Mononuclear cell (primary cell): Measurements from ENCODE around the gene LIMD2. TPM values are rescaled to one million over a fixed set of nuclear protein-coding genes. Genes with fewer than 3 reads are reported as not detected.

Source experiments
- H3K27me3 ChIP-seq: 2 replicates; pipeline ENCODE4 v1.6.0; 2011; ENCODE audit warnings: low read length, control low read depth; ENCODE audit not compliant: insufficient read depth
- H3K4me1 ChIP-seq: 2 replicates; pipeline ENCODE4 v1.5.1; 2011; ENCODE audit warnings: mild to moderate bottlenecking, low read length, control low read depth; ENCODE audit not compliant: insufficient read depth
- H3K4me3 ChIP-seq: 2 replicates; pipeline ENCODE4 v1.5.1; 2011; ENCODE audit warnings: mild to moderate bottlenecking, low read length, moderate library complexity
- H3K9me3 ChIP-seq: 2 replicates; pipeline ENCODE4 v1.5.1; 2011; ENCODE audit warnings: low read depth, mild to moderate bottlenecking, control low read depth, low read length
- total RNA-seq: library from RNA; depleted of rRNA; stranded (reverse); fragments of >200 nt; gene quantifications from one replicate; pipeline ENCODE4 v1.2.3, GENCODE V29; 2012

Gene LIMD2
- total RNA-seq, 1 donor, result 274 TPM

DNA sequence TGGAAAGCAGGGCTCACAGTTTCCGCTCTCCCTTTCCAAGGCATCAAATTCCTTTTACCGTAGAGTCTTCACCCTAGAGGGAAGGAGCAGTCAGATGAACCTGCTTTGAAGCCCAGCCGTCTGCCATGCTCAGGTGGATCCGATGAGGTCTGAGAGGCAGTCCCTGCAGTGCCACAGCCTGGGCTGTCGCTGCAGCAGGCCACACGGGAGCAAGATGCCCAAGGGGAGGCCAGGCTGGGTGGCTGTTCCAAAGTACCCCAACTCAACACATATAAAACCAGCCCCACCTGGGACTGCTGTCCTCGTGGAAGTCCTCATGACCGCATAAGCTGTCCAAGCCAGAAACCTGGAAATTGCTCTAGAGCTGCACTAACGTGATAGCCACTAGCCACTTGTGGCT is 4.9 kb upstream of the LIMD2 start:
- no peaks in the 10 kb centered on the region for H3K9me3 ChIP-seq
- H3K4me1 ChIP-seq, result peaks cover 84% of the 10 kb centered on the region
- H3K27me3 ChIP-seq, result no peaks in the 10 kb centered on the region
- H3K4me3 ChIP-seq, result no peak overlapping the region

DNA sequence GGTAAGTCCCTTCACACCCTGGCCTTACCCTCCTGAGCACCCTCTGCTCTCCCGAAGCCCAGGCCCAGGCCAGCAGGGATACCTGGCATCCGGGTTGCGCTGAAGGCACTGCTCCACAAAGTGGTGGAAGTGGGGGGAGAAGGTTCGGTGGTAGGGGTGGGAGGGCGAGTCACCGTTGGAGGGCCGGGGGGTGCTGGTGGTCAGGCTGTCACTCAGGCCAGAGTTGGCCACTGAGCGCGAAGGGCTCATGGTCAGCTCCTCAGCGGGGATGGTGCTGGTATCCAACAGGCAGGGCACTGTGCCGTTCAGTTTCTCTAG is 4.3 kb upstream of the LIMD2 start:
- H3K4me3 ChIP-seq, result no peak overlapping the region
- no peaks in the 10 kb centered on the region for H3K27me3 ChIP-seq
- no peaks in the 10 kb centered on the region for H3K9me3 ChIP-seq
- peaks cover 80% of the 10 kb centered on the region for H3K4me1 ChIP-seq

GRCh38 chr17:63703556-63704258 is 3.8 kb upstream of the LIMD2 start:
- no peak overlapping the region for H3K4me3 ChIP-seq
- peaks cover 75% of the 10 kb centered on the region for H3K4me1 ChIP-seq
- H3K27me3 ChIP-seq, result no peaks in the 10 kb centered on the region
- no peaks in the 10 kb centered on the region for H3K9me3 ChIP-seq

GRCh38 chr17:63703029-63703428 is 3.1 kb upstream of the LIMD2 start:
- H3K9me3 ChIP-seq, result no peaks in the 10 kb centered on the region
- H3K27me3 ChIP-seq, result no peaks in the 10 kb centered on the region
- peaks cover 73% of the 10 kb centered on the region for H3K4me1 ChIP-seq
- peak overlapping the region; percentile 66 for H3K4me3 ChIP-seq

- Histone ChIP-seq H3K27me3 (no peaks in the 10 kb centered on the region), H3K9me3 (no peaks in the 10 kb centered on the region), H3K4me3 (peak overlapping the region; percentile 66), H3K4me1 (peaks cover 73% of the 10 kb centered on the region)
Measured at GRCh38 chr17:63702721-63703015, 2.7 kb upstream of the LIMD2 start.

- Histone ChIP-seq H3K4me1 (peaks cover 73% of the 10 kb centered on the region), H3K27me3 (no peaks in the 10 kb centered on the region), H3K9me3 (no peaks in the 10 kb centered on the region), H3K4me3 (peak overlapping the region; percentile 96)
Measured at GRCh38 chr17:63701868-63702720, 2.2 kb upstream of the LIMD2 start.

- peaks cover 73% of the 10 kb centered on the region for H3K4me1 ChIP-seq
- no peaks in the 10 kb centered on the region for H3K27me3 ChIP-seq
- no peaks in the 10 kb centered on the region for H3K9me3 ChIP-seq
- peak overlapping the region; percentile 96 for H3K4me3 ChIP-seq
Measured at GRCh38 chr17:63701456-63701820, 1.5 kb upstream of the LIMD2 start.

GRCh38 chr17:63700528-63701455 is 867 bp upstream of the LIMD2 start:
- Histone ChIP-seq H3K9me3 (no peaks in the 10 kb centered on the region), H3K27me3 (no peaks in the 10 kb centered on the region), H3K4me3 (peak overlapping the region; percentile 96), H3K4me1 (peaks cover 73% of the 10 kb centered on the region)

GRCh38 chr17:63698886-63699637 is 863 bp downstream of the LIMD2 start:
- Histone ChIP-seq H3K4me1 (peaks cover 76% of the 10 kb centered on the region), H3K9me3 (no peaks in the 10 kb centered on the region), H3K4me3 (peak overlapping the region; percentile 96), H3K27me3 (no peaks in the 10 kb centered on the region)

DNA sequence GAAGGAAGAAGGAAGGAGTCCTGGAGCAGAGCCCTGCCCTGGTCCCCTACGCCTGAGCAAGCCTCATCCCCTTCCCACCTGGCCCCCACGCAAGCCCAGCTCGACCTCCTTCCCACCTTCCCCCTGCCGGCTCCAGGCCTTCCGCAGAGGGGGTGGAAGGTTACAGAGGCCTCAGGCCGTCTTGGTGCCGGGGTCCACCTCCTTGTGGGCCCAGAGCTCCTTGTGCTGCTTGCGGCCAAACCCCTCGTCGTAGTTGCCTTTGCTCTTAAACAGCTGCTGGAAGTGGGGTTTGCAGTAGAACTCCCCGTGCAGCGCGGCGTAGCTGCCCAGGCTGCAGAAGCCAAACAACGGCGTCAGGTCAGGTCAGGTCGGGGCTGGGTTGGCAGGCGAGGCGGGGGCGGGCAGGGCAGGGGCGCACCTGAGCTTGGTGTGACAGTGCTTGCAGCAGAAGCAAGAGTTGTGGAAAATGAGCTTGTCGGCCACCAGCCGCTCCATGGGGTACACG is 1.5 kb downstream of the LIMD2 start:
- Histone ChIP-seq H3K9me3 (no peaks in the 10 kb centered on the region), H3K27me3 (no peaks in the 10 kb centered on the region), H3K4me1 (peaks cover 71% of the 10 kb centered on the region), H3K4me3 (peak overlapping the region; percentile 96)

DNA sequence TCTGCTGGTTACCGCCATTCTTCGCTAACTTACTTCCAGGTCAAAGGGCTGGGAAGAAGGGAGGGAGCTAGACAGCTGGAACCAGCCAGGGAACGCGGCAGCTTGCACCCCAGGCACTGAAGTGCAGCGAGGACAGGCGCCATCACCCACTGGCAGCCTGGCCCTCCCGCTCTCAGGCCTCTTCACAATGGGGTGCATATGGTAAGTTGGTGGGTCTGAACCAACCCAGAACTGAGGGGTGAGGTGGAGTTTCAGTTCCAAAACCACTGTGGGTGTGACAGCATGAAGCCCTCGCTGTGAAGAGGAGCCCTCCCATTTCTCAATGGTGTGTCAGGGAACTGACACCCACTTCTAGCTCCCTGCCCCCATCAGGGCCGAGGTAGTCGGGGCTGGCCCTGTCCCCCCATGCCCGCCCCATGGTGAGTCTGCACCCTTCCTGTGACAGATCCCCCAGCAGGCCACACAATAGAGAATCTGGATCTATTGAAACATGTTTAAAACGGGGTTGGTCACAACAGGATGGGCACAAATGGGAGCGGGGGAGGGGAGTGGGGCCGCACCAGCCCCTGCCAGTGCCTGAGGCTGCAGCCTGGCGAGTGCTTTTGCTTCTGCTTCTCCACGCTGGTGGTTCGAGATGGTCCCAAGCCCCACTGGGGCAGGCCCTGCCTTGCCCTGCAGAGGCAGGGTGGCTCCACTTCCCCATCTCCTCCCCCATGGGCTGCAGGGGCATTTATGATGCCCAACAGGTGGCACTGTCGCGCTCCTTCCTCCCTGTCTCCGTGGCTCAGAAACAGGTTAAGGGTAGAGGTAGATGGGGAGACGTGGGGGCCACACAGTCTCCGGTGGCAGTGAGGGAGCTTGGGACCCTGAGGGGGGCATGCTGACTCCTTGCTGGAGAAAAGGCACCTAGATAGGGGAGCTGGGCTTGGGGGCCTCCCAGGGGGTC is 2.3 kb downstream of the LIMD2 start:
- Histone ChIP-seq H3K4me3 (peak overlapping the region; percentile 96), H3K4me1 (peaks cover 63% of the 10 kb centered on the region), H3K27me3 (no peaks in the 10 kb centered on the region), H3K9me3 (no peaks in the 10 kb centered on the region)

DNA sequence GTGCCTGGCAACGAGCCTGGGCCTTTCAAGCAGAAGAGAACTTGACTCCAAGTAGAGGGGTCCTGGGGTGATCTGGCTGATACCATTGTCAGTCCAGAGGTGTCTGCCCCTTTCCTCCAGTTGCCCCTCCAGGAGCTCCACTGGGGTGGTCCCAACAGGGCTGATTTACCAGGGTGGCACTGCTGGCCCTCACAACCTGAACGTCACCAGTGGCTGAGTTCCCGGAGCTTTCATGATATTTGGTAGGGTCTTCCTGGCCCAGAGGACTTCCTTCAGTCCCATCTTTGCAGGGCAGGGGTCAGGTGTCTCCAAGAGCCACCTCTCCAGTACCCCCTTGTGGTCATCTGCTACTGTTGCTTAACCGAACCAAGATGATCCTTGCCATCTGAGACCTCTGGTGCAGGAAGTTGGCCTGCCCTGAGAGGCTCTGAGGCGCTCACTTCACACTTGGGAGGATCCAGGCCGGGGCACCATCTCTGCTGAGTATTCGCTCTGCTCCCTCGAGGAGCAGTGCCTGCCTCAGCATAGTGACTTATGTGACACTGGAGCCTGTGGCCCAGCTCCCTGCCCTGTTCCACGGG is 3.5 kb downstream of the LIMD2 start:
- no peaks in the 10 kb centered on the region for H3K27me3 ChIP-seq
- H3K4me3 ChIP-seq, result no peak overlapping the region
- peaks cover 54% of the 10 kb centered on the region for H3K4me1 ChIP-seq
- H3K9me3 ChIP-seq, result no peaks in the 10 kb centered on the region

- Histone ChIP-seq H3K4me1 (peaks cover 48% of the 10 kb centered on the region), H3K9me3 (no peaks in the 10 kb centered on the region), H3K27me3 (no peaks in the 10 kb centered on the region), H3K4me3 (no peak overlapping the region)
Measured at GRCh38 chr17:63695889-63696288, 4.0 kb downstream of the LIMD2 start.
